H9 (cell line): ENCODE data around the gene OR10J5. TPM values are rescaled to one million over a fixed set of nuclear protein-coding genes. Genes with fewer than 3 reads are reported as not detected.

Experiments
- DNase-seq: peaks from one replicate; pipeline ENCODE4 v3.0.0-alpha.2; 2017
- H2AFZ ChIP-seq: one replicate; pipeline ENCODE4 v1.6.1; 2013; ENCODE audit warnings: mild to moderate bottlenecking, low read length, control low read depth, moderate library complexity
- H2AK5ac ChIP-seq: 2 replicates; pipeline ENCODE4 v1.6.1; 2013; ENCODE audit warnings: low read length, control low read depth, mixed read lengths; ENCODE audit not compliant: insufficient read length
- H2BK120ac ChIP-seq: one replicate; pipeline ENCODE4 v1.6.1; 2013; ENCODE audit warnings: low read depth, mild to moderate bottlenecking, low read length, control low read depth, inconsistent platforms; ENCODE audit not compliant: poor library complexity, severe bottlenecking
- H2BK12ac ChIP-seq: 2 replicates; pipeline ENCODE4 v1.6.1; 2013; ENCODE audit warnings: low read length, control low read depth, mixed read lengths, low read depth; ENCODE audit not compliant: insufficient read length
- H2BK15ac ChIP-seq: 2 replicates; pipeline ENCODE4 v1.6.1; 2013; ENCODE audit warnings: low read depth, low read length, control low read depth
- H2BK20ac ChIP-seq: one replicate; pipeline ENCODE4 v1.6.1; 2013; ENCODE audit warnings: low read depth, mild to moderate bottlenecking, low read length, control low read depth, inconsistent platforms; ENCODE audit not compliant: poor library complexity, severe bottlenecking
- H2BK5ac ChIP-seq: 2 replicates; pipeline ENCODE4 v1.6.1; 2013; ENCODE audit warnings: low read length, control low read depth, mixed read lengths; ENCODE audit not compliant: insufficient read length
- H3K14ac ChIP-seq: 2 replicates; pipeline ENCODE4 v1.6.1; 2013; ENCODE audit warnings: low read length, control low read depth; ENCODE audit not compliant: insufficient read depth
- H3K18ac ChIP-seq: 2 replicates; pipeline ENCODE4 v1.6.1; 2013; ENCODE audit warnings: low read depth, mild to moderate bottlenecking, mixed read lengths, low read length, control low read depth; ENCODE audit not compliant: insufficient read length
- H3K23ac ChIP-seq: 2 replicates; pipeline ENCODE4 v1.6.1; 2013; ENCODE audit warnings: low read length, control low read depth, mixed read lengths, low read depth; ENCODE audit not compliant: insufficient read length
- H3K23me2 ChIP-seq: 2 replicates; pipeline ENCODE4 v1.6.1; 2013; ENCODE audit warnings: low read depth, mild to moderate bottlenecking, mixed read lengths, low read length, control low read depth; ENCODE audit not compliant: insufficient read length, poor library complexity, severe bottlenecking
- H3K27ac ChIP-seq: 2 replicates; pipeline ENCODE4 v1.5.1; 2013; ENCODE audit warnings: low read length, control low read depth, mixed read lengths, low read depth; ENCODE audit not compliant: insufficient read length
- H3K27me3 ChIP-seq: 2 replicates; pipeline ENCODE4 v1.6.1; 2013; ENCODE audit warnings: low read length, control low read depth, inconsistent platforms; ENCODE audit not compliant: insufficient read depth
- H3K4ac ChIP-seq: 2 replicates; pipeline ENCODE4 v1.6.1; 2013; ENCODE audit warnings: low read depth, mild to moderate bottlenecking, control low read depth, inconsistent platforms, low read length, moderate library complexity
- H3K4me1 ChIP-seq: 2 replicates; pipeline ENCODE4 v1.6.1; 2013; ENCODE audit warnings: low read length, control low read depth, inconsistent platforms; ENCODE audit not compliant: insufficient read depth
- H3K4me2 ChIP-seq: 2 replicates; pipeline ENCODE4 v1.6.1; 2013; ENCODE audit warnings: low read length, control low read depth, mixed read lengths; ENCODE audit not compliant: insufficient read length, insufficient read depth
- H3K56ac ChIP-seq: 2 replicates; pipeline ENCODE4 v1.6.1; 2013; ENCODE audit warnings: low read depth, mild to moderate bottlenecking, mixed read lengths, low read length, control low read depth; ENCODE audit not compliant: insufficient read length
- H3K79me1 ChIP-seq: 2 replicates; pipeline ENCODE4 v1.6.1; 2013; ENCODE audit warnings: low read depth, mild to moderate bottlenecking, moderate library complexity, low read length, control low read depth, inconsistent platforms; ENCODE audit not compliant: insufficient read depth, poor library complexity, severe bottlenecking
- H3K79me2 ChIP-seq: 2 replicates; pipeline ENCODE4 v1.6.1; 2013; ENCODE audit warnings: low read length, control low read depth, inconsistent platforms; ENCODE audit not compliant: insufficient read depth
- H3K9ac ChIP-seq: 2 replicates; pipeline ENCODE4 v1.6.1; 2013; ENCODE audit warnings: low read length, control low read depth, mixed read lengths; ENCODE audit not compliant: insufficient read length; ENCODE audit errors: extremely low read depth
- H3K9me3 ChIP-seq: one replicate; pipeline ENCODE4 v1.6.1; 2013; ENCODE audit warnings: low read depth, low read length, inconsistent platforms; ENCODE audit not compliant: control insufficient read depth
- H3T11ph ChIP-seq: one replicate; pipeline ENCODE4 v1.6.1; 2013; ENCODE audit warnings: mild to moderate bottlenecking, low read length, control low read depth, inconsistent platforms
- H4K20me1 ChIP-seq: one replicate; pipeline ENCODE4 v1.6.1; 2013; ENCODE audit not compliant: control insufficient read depth, insufficient read length, insufficient read depth
- H4K5ac ChIP-seq: 2 replicates; pipeline ENCODE4 v1.6.1; 2013; ENCODE audit warnings: low read depth, mild to moderate bottlenecking, mixed read lengths, low read length, control low read depth; ENCODE audit not compliant: insufficient read length
- H4K8ac ChIP-seq: replicated peaks from 2 replicates; pipeline ENCODE4 v1.6.1; 2013; ENCODE audit warnings: low read length, control low read depth, mixed read lengths, low read depth; ENCODE audit not compliant: insufficient read length
- H4K91ac ChIP-seq: 2 replicates; pipeline ENCODE4 v1.6.1; 2013; ENCODE audit warnings: low read depth, mild to moderate bottlenecking, moderate library complexity, mixed read lengths, low read length, control low read depth; ENCODE audit not compliant: insufficient read length
- H3K27ac Mint-ChIP-seq, 3 experiments: 2 replicates in 2 of 3; 3 replicates in 1 of 3; pipeline ENCODE4 v1.8.0; 2020 to 2021; ENCODE audit warnings: mixed read lengths in 3 of 3, mild to moderate bottlenecking in 1 of 3, moderate library complexity in 1 of 3
- H3K27me3 Mint-ChIP-seq: 2 replicates; pipeline ENCODE4 v1.8.0; 2021; ENCODE audit warnings: low read depth, mild to moderate bottlenecking, moderate library complexity, mixed read lengths
- H3K36me3 Mint-ChIP-seq, 3 experiments: 2 replicates in 2 of 3; 3 replicates in 1 of 3; pipeline ENCODE4 v1.8.0; 2020 to 2021; ENCODE audit warnings: low read depth in 3 of 3, mixed read lengths in 3 of 3; ENCODE audit not compliant: insufficient read depth in 1 of 3
- H3K4me1 Mint-ChIP-seq, 2 experiments: 2 replicates each; pipeline ENCODE4 v1.8.0; 2020; ENCODE audit warnings: mixed read lengths in 2 of 2
- H3K4me3 Mint-ChIP-seq, 2 experiments: 2 replicates in 1 of 2; 3 replicates in 1 of 2; pipeline ENCODE4 v1.8.0; 2020 to 2021; ENCODE audit warnings: mild to moderate bottlenecking in 2 of 2, mixed read lengths in 2 of 2, moderate library complexity in 1 of 2
- H3K9me3 Mint-ChIP-seq, 2 experiments: 2 replicates in 1 of 2; 3 replicates in 1 of 2; pipeline ENCODE4 v1.8.0; 2020; ENCODE audit warnings: mild to moderate bottlenecking in 2 of 2, mixed read lengths in 2 of 2, moderate library complexity in 1 of 2
- WGBS: extraction: QIAGEN DNeasy Blood & Tissue Kit; methylation state at CpG from one replicate; pipeline ENCODE4 v1.1.7; 2013; ENCODE audit warnings: missing lambda C conversion rate, low lambda C conversion rate, mixed read lengths; ENCODE audit not compliant: insufficient read length; ENCODE audit errors: extremely low coverage; 5-methylcytosine and 5-hydroxymethylcytosine counted together
- total RNA-seq: library from RNA; stranded (reverse); gene quantifications from 2 replicates; pipeline ENCODE4 v1.2.1, GENCODE V29; 2021
- TF ChIP-seq, protein P1 (sequence below): fragments of 200-600 bp; sonication (generic); conservative IDR thresholded peaks from 3 replicates; pipeline ENCODE4 v1.8.0; 2021; ENCODE audit warnings: antibody characterized with exemption, mild to moderate bottlenecking

Gene OR10J5
- total RNA-seq, 1 experiment from 2014 or later = not detected

DNA sequence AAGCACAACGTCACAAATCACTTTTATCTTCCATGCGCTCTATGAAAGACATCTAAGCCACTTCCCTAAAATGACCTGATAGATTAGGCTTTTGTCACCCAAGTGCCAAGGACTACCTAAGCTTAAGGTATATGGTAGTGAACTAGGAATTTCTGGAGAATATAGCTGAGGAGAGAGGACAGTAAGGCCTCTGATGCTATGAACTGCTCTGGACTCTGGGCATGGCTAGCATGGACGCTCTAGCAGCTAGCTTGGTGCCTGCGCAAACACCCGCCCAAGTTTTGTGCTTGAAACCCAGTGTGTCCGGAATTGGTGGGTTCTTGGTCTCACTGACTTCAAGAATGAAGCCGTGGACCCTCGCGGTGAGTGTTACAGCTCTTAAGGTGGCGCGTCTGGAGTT lies 42.5 kb downstream of the OR10J5 start:
- peak overlapping the region in 1 of 3 experiments; percentile 46; a peak in 2 of 7 replicates for H3K27ac Mint-ChIP-seq
- Histone ChIP-seq H2BK120ac (no peak overlapping the region), H3K23ac (no peak overlapping the region), H3K79me2 (no peaks in the 10 kb centered on the region), H4K8ac (no peak overlapping the region), H3K27me3 (no peaks in the 10 kb centered on the region), H2BK15ac (no peak overlapping the region), H3K18ac (no peak overlapping the region), H3K23me2 (no peaks in the 10 kb centered on the region), H3K56ac (no peak overlapping the region), H2BK20ac (no peak overlapping the region), H2BK12ac (no peak overlapping the region), H3K27ac (no peak overlapping the region), H4K5ac (no peak overlapping the region), H2BK5ac (no peak overlapping the region), H3K79me1 (no peaks in the 10 kb centered on the region), H3K9me3 (no peaks in the 10 kb centered on the region), H2AFZ (no peak overlapping the region), H2AK5ac (no peak overlapping the region), H3T11ph (no peak overlapping the region), H4K91ac (no peak overlapping the region), H3K4me1 (no peaks in the 10 kb centered on the region), H3K9ac (no peak overlapping the region), H3K4ac (no peak overlapping the region), H3K4me2 (no peak overlapping the region), H4K20me1 (no peaks in the 10 kb centered on the region), H3K14ac (no peak overlapping the region)
- H3K4me1 Mint-ChIP-seq = no peaks in the 10 kb centered on the region
- H3K9me3 Mint-ChIP-seq = peaks cover 2 to 67% of the 10 kb centered on the region in 2 experiments; a peak in 3 of 5 replicates
- TF ChIP-seq, protein P1, sequence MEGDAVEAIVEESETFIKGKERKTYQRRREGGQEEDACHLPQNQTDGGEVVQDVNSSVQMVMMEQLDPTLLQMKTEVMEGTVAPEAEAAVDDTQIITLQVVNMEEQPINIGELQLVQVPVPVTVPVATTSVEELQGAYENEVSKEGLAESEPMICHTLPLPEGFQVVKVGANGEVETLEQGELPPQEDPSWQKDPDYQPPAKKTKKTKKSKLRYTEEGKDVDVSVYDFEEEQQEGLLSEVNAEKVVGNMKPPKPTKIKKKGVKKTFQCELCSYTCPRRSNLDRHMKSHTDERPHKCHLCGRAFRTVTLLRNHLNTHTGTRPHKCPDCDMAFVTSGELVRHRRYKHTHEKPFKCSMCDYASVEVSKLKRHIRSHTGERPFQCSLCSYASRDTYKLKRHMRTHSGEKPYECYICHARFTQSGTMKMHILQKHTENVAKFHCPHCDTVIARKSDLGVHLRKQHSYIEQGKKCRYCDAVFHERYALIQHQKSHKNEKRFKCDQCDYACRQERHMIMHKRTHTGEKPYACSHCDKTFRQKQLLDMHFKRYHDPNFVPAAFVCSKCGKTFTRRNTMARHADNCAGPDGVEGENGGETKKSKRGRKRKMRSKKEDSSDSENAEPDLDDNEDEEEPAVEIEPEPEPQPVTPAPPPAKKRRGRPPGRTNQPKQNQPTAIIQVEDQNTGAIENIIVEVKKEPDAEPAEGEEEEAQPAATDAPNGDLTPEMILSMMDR = no peak
- no peaks in the 10 kb centered on the region for H3K27me3 Mint-ChIP-seq
- peaks cover 0 to 16% (median 0%) of the 10 kb centered on the region in 3 experiments; a peak in 3 of 7 replicates for H3K36me3 Mint-ChIP-seq
- DNase-seq = no peak
- H3K4me3 Mint-ChIP-seq = no peak overlapping the region
- no CpG with 5 or more reads among the region's 11 CpGs for WGBS
